Measurements from ENCODE around the gene GGA2.

DNA sequence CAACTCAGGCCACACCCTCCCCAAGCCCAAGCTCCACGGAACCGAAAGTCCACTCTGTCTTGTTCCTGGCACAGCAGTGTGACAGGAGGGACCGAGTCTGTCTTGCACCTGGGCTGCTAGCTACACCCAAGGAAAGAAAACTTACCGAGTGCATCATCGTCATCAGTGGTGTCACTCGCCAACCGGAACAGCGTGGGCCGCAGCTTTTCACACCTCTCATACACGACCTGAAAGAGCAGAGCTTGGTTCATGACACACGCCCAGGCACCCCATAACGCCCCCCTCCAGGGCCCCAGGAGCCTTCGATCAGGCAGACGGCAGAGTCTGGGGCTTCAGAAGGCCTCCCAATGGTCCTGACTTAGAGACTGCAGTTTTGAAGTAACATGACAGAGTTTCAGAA lies 27.5 kb downstream of the GGA2 start:
- TF ChIP-seq, protein P1, sequence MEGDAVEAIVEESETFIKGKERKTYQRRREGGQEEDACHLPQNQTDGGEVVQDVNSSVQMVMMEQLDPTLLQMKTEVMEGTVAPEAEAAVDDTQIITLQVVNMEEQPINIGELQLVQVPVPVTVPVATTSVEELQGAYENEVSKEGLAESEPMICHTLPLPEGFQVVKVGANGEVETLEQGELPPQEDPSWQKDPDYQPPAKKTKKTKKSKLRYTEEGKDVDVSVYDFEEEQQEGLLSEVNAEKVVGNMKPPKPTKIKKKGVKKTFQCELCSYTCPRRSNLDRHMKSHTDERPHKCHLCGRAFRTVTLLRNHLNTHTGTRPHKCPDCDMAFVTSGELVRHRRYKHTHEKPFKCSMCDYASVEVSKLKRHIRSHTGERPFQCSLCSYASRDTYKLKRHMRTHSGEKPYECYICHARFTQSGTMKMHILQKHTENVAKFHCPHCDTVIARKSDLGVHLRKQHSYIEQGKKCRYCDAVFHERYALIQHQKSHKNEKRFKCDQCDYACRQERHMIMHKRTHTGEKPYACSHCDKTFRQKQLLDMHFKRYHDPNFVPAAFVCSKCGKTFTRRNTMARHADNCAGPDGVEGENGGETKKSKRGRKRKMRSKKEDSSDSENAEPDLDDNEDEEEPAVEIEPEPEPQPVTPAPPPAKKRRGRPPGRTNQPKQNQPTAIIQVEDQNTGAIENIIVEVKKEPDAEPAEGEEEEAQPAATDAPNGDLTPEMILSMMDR (IDR thresholded peaks at IDR 0.05), result no peak
- no peak for TF ChIP-seq EZH2 (IDR thresholded peaks at IDR 0.05)
- no peak for TF ChIP-seq EZH2phosphoT487 (IDR thresholded peaks at IDR 0.05)
